ENCODE data around the gene PDXP. TPM values are rescaled to one million over a fixed set of nuclear protein-coding genes. Genes with fewer than 3 reads are reported as not detected.
A peak's percentile ranks its signal among the peaks of the same experiment; 100 is the strongest.
"Not testable (repeated sequence)": the region's sequence is repeated elsewhere in the genome, so short reads cannot be mapped to it uniquely, and the experiment has no call there.

PDXP gene
- total RNA-seq: 13.3 and 14.3 TPM in 2 replicates

- DNase-seq (ENCODE audit: low read depth): peak; percentile 100
Observed at GRCh38 chr22:37658133-37659065, at the start of gene PDXP. PDXP (plus strand) TSS chr22:37658723; CDS start chr22:37658783, 60 bp downstream.

GRCh38 chr22:37609240-37610152, 49.0 kb upstream of the PDXP start:
- Histone ChIP-seq H3K36me3 (ENCODE audit: control insufficient read depth, insufficient read depth, low read length) (no peaks in the 10 kb centered on the region), H3K4me3 (ENCODE audit: low read depth, low read length) (peak overlapping the region; percentile 90), H3K27me3 (ENCODE audit: control insufficient read depth, insufficient read depth, low read length) (peaks cover 2% of the 10 kb centered on the region)
- TF ChIP-seq CTCF (IDR thresholded peaks at IDR 0.05; ENCODE audit: insufficient read depth, low read length, poor library complexity, severe bottlenecking): no peak
- no peak for DNase-seq (ENCODE audit: low read depth)

More at GRCh38 chr22:37658133-37659065, at the start of gene PDXP:
- Histone ChIP-seq H3K27me3 (ENCODE audit: control insufficient read depth, insufficient read depth, low read length) (no peaks in the 10 kb centered on the region), H3K4me3 (ENCODE audit: low read depth, low read length) (peak within 1 kb of the TSS; percentile 73), H3K36me3 (ENCODE audit: control insufficient read depth, insufficient read depth, low read length) (peaks cover 1% of the 10 kb centered on the region)
- TF ChIP-seq CTCF (IDR thresholded peaks at IDR 0.05; ENCODE audit: insufficient read depth, low read length, poor library complexity, severe bottlenecking): no peak

- not testable (repeated sequence) for H3K36me3 ChIP-seq (ENCODE audit: control insufficient read depth, insufficient read depth, low read length); H3K27me3 ChIP-seq (ENCODE audit: control insufficient read depth, insufficient read depth, low read length); DNase-seq (ENCODE audit: low read depth)
- H3K4me3 ChIP-seq (ENCODE audit: low read depth, low read length): peak overlapping the region; percentile 90
Observed at GRCh38 chr22:37610153-37610475, 48.4 kb upstream of the PDXP start.

- H3K27me3 ChIP-seq (ENCODE audit: control insufficient read depth, insufficient read depth, low read length): no peaks in the 10 kb centered on the region
- H3K4me3 ChIP-seq (ENCODE audit: low read depth, low read length): no peak overlapping the region
- no peak for TF ChIP-seq CTCF (IDR thresholded peaks at IDR 0.05; ENCODE audit: insufficient read depth, low read length, poor library complexity, severe bottlenecking)
- H3K36me3 ChIP-seq (ENCODE audit: control insufficient read depth, insufficient read depth, low read length): peaks cover 2% of the 10 kb centered on the region
- DNase-seq (ENCODE audit: low read depth): no peak
Observed at GRCh38 chr22:37610480-37611129, 47.9 kb upstream of the PDXP start.

GRCh38 chr22:37611207-37611606, 47.3 kb upstream of the PDXP start:
- TF ChIP-seq CTCF (IDR thresholded peaks at IDR 0.05; ENCODE audit: insufficient read depth, low read length, poor library complexity, severe bottlenecking): no peak
- Histone ChIP-seq H3K27me3 (ENCODE audit: control insufficient read depth, insufficient read depth, low read length) (no peaks in the 10 kb centered on the region), H3K4me3 (ENCODE audit: low read depth, low read length) (no peak overlapping the region), H3K36me3 (ENCODE audit: control insufficient read depth, insufficient read depth, low read length) (peaks cover 2% of the 10 kb centered on the region)
- DNase-seq (ENCODE audit: low read depth): no peak
